ENCODE measurements around the gene SNRNP40.

Gene SNRNP40

DNA sequence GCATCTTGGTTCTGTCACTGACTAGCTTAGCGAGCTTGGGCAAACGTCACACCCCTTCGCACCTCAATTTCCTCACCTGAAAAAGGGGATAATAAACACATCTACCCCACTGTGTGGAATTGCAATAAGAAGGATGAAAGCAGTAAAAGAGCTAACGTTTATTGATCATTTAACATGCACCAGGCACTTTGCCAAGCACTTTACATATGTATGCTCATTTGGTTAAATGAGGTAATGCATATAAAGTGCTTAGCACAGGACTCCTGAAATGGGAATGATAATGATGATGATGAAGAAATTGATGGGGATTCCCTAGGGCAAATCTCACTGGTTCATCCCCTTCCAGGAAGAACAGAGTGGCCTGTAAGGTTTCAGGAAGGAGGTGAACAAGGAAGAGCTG lies 61.7 kb downstream of the SNRNP40 start:
- DNase-seq (ENCODE audit: extremely low spot score, insufficient read length, low read depth) (no peak), FAIRE-seq (no peak)

- no peak for FAIRE-seq
- DNase-seq (ENCODE audit: extremely low spot score, insufficient read length, low read depth), result no peak
Observed at GRCh38 chr1:31234123-31234708, 62.4 kb downstream of the SNRNP40 start.

- no peak for FAIRE-seq
- no peak for DNase-seq (ENCODE audit: extremely low spot score, insufficient read length, low read depth)
Observed at GRCh38 chr1:31232689-31233088, 63.9 kb downstream of the SNRNP40 start.

DNA sequence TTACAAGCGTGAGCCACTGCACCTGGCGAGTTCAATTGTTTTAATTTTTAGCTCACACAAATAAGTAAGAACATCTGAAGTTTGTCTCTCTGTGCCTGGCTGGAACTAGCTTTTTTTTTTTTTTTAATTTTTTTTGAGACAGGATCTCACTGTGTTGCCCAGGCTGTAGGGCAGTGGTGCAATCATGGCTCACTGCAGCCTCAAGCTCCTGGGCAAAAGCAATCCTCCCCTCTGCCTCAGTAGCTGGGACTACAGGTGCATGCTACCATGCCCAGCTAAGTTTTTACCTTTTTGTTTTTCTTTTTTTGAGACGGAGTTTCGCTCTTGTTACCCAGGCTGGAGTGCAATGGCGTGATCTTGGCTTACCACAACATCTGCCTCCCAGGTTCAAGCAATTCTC lies 64.8 kb downstream of the SNRNP40 start:
- no peak for FAIRE-seq
- no peak for DNase-seq (ENCODE audit: extremely low spot score, insufficient read length, low read depth)

GRCh38 chr1:31230378-31230777 lies 66.2 kb downstream of the SNRNP40 start:
- FAIRE-seq, result no peak
- no peak for DNase-seq (ENCODE audit: extremely low spot score, insufficient read length, low read depth)

- no peak for FAIRE-seq
- DNase-seq (ENCODE audit: extremely low spot score, insufficient read length, low read depth), result no peak
Observed at GRCh38 chr1:31228986-31229385, 67.6 kb downstream of the SNRNP40 start.

GRCh38 chr1:31227891-31228568 lies 68.6 kb downstream of the SNRNP40 start:
- no peak for FAIRE-seq
- DNase-seq (ENCODE audit: extremely low spot score, insufficient read length, low read depth), result no peak

- no peak for DNase-seq (ENCODE audit: extremely low spot score, insufficient read length, low read depth)
- FAIRE-seq, result no peak
Observed at GRCh38 chr1:31224068-31224467, 72.5 kb downstream of the SNRNP40 start.

- DNase-seq (ENCODE audit: extremely low spot score, insufficient read length, low read depth) (no peak), FAIRE-seq (no peak)
Observed at GRCh38 chr1:31222176-31222575, 74.4 kb downstream of the SNRNP40 start.

GRCh38 chr1:31221072-31221471 lies 75.5 kb downstream of the SNRNP40 start:
- DNase-seq (ENCODE audit: extremely low spot score, insufficient read length, low read depth), result no peak

DNA sequence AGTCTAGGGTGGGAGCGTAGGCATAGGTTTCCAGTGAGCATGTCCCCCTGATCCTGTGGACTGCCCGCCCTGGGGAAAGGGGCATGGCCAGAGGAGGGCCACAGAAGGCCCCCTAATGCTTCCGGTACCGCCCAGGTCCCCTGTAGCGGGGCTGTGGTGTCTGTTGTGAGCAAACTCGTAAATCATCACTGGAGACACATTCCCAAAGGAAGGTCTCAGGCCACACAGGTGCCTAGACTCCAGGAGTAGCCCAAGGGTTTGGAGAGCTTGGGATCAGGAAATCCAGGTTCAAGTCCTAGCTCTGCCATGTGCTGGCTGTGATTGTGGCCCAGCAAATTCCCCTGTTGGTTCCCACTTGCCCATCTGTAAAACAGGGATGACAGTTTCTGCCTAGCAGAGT lies 77.1 kb downstream of the SNRNP40 start:
- no peak for DNase-seq (ENCODE audit: extremely low spot score, insufficient read length, low read depth)
- FAIRE-seq, result no peak

More at GRCh38 chr1:31221072-31221471, 75.5 kb downstream of the SNRNP40 start:
- no peak for FAIRE-seq

DNA sequence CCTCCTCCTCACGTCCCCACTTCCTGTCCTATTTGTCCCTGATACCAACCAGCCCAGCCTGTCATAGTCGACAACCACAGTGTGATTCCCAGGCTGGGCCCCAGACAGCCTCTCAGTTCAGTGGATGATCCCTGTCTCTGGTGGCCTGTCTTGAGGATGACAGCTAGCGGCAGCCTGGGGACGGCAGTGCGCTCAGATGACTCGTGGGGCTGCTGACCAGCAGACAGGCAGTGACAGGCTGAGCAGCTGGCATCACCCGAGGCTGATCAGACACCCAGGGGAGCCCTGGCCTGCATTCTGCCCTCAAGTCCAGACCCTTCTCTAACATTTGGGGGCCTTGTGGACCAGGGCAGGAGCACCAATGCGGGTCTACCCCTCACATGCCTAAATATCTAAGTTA lies 77.9 kb downstream of the SNRNP40 start:
- FAIRE-seq (no peak), DNase-seq (ENCODE audit: extremely low spot score, insufficient read length, low read depth) (no peak)

DNA sequence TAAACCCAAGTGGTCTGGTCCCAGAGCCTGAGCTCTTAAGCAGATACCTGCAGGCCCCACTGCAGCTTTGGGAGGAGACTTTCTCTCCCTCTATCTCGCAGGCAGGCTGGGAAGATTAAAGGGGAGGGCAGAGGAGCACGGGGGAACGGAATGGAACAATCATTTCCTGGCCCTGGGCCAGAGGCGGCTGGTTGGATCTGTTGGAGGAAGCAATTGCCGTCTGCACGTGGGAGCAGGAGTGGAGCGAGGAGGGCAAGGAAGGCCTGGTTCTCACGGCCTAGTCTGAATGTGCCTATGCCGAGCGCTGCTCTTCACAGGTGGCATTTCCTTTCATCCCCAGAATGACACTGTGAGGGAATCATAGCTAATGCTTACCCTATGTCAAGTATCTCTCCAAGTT lies 80.6 kb downstream of the SNRNP40 start:
- FAIRE-seq (no peak), DNase-seq (ENCODE audit: extremely low spot score, insufficient read length, low read depth) (no peak)

DNA sequence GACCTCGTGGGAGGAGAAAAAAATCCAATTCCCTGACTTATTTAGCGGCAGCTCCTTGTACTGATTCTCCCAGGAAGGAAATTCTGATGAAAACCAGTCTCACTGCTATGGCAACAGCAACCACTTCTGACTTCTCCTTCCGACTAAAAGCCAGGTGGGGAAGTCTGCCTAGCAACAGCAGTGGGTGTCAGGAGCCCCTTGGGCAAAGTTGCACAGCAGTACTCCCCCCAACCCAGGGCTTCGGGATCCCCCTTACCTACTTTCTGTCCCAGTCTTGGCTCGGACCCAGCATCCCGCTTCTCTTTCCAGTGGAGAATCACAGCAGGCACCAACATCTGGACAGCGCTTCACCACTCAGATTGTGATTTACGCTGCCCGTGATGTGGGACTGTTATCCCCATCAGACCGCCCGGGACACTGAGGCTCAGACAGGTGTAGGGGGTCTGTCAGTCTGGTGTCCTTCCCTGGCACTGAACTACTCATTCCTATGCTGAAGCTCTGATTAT lies 81.5 kb downstream of the SNRNP40 start:
- DNase-seq (ENCODE audit: extremely low spot score, insufficient read length, low read depth) (no peak), FAIRE-seq (no peak)

- DNase-seq (ENCODE audit: extremely low spot score, insufficient read length, low read depth), result no peak
- no peak for FAIRE-seq
Observed at GRCh38 chr1:31214316-31215064, 82.1 kb downstream of the SNRNP40 start.
